A549 treated with AZD2906 at 1 μM for 4 hours (cell line): ENCODE results near the gene PPP1R8. TPM values are rescaled to one million over a fixed set of nuclear protein-coding genes. Genes with fewer than 3 reads are reported as not detected.

Source experiments
- total RNA-seq: library from RNA; stranded (reverse); fragments of 200-300 nt; extraction: Qiagen RNA extraction; gene quantifications from 5 replicates; pipeline ENCODE4 v1.2.3, GENCODE V29; 2022

Gene PPP1R8
- 35.4 to 40.6 TPM (median 38.1 TPM) in 5 replicates for total RNA-seq

DNA sequence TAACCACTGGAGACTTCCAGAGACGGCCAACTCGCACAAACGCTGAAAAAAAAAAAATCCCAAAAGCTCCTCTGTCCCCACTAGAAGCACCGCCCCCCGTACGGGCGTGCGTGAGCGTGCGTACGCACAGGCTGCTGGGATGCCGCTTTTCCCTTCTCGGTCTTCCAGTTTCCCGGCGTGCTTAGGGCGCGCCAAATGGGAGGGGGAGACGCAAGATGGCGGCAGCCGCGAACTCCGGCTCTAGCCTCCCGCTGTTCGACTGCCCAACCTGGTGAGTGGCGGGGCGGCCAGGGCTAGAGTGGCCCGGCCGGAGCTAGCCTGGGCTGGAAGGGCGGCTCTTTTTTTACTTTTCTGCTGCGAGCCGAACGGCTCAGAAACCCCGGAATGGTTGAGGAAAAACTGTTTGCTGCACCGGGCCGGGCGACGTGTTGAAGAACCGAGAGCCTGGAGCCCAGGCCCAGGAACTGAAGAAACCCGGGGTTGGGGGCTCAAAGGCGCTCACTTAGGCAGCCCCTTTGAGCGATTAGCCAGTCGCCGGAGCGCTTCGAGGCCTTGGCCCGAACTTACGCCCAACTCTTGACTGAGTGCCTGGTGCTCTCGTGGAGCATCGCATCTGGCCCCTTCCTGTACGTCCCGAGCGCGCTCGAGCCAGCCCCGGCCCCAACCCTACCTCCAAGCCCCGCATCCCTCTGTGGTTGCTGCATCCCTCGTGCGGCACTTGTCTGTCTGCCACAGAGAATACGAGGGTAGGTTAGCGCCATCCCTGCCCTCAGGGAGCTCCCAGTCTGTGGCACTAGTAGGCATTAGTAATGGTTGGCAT, at the start of gene PPP1R8:
Gene PPP1R8, plus strand, starts transcription at position 162 of the 820 bp plus-strand sequence. Its CDS starts 54 bp downstream, at position 216.

DNA sequence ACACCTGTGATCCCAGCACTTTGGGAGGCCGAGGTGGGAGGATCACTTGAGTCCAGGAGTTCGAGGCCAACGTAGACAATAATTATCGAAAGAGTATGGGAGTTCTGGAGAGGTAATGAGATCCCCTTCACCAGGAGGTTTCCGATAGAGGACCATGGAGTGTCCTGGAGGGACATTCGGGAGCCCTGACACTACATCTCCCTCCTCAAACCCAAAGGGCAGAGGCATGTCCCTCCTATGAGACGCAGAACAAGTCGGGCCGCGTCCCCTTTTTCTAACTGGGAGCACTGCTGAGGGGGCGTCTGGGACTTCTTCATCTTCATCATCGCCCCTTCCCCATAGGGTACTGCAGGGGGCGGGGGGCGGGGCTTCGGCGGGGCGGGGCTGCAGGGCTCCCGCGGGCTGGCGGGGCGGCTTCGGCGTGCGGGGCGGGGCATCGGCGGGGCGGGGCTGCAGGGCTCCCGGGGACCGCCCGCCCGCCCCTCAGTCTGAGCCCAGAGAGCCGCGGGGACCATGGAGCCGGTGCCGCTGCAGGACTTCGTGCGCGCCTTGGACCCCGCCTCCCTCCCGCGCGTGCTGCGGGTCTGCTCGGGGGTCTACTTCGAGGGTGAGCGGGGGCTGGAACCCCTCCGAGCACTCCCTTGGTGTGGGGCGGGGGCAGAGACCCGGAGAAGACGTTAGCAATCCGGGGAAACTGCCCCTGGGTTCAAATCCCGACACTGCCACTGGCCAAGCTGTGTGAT, 41.6 kb downstream of the PPP1R8 start, which contains the start of gene THEMIS2:
Gene THEMIS2, plus strand, starts transcription at position 486 of the 743 bp plus-strand sequence. Its CDS starts 28 bp downstream, at position 514.

Other genes starting within 250 kb of the PPP1R8 start
- gene AHDC1, start 226.6 kb upstream of the PPP1R8 start, total RNA-seq = 19.1 to 26.8 TPM (median 21.5 TPM) in 5 replicates
- gene FGR, start 195.6 kb upstream of the PPP1R8 start, total RNA-seq = 0.03 to 0.08 TPM (median 0.06 TPM) in 4 of 5 replicates, not detected in the other
- 9.9 to 15.4 TPM (median 11.3 TPM) in 5 replicates for gene IFI6, start 158.6 kb upstream of the PPP1R8 start, total RNA-seq
- gene FAM76A, start 104.8 kb upstream of the PPP1R8 start, total RNA-seq = 4.4 to 7.8 TPM (median 6.3 TPM) in 5 replicates
- 8.1 to 9.4 TPM (median 8.7 TPM) in 5 replicates for gene STX12, start 57.6 kb upstream of the PPP1R8 start, total RNA-seq
- gene THEMIS2, start 41.8 kb downstream of the PPP1R8 start, total RNA-seq = 0.53 to 0.81 TPM (median 0.62 TPM) in 5 replicates
- 32.1 to 38.1 TPM (median 34.0 TPM) in 5 replicates for gene RPA2, start 83.8 kb downstream of the PPP1R8 start, total RNA-seq
- gene SMPDL3B, start 104.2 kb downstream of the PPP1R8 start, total RNA-seq = 1.1 to 1.6 TPM (median 1.3 TPM) in 5 replicates
- 4.2 to 6.5 TPM (median 5.7 TPM) in 5 replicates for gene XKR8, start 129.2 kb downstream of the PPP1R8 start, total RNA-seq